OCI-M1 (cell line): ENCODE results near the gene ID3.

Source experiments
- DNase-seq: peaks from one replicate; lab custom pipeline; 2025; lab: John Stamatoyannopoulos, UW

The ID3 gene

GRCh38 chr1:23565776-23566175 lies 6.5 kb upstream of the ID3 start:
- no peak for DNase-seq

- no peak for DNase-seq
These were observed 5.3 kb upstream of the ID3 start for GRCh38 chr1:23564529-23565122.

- DNase-seq: no peak
These were observed 4.6 kb upstream of the ID3 start for GRCh38 chr1:23563755-23564374.

- DNase-seq: no peak
These were observed 3.7 kb upstream of the ID3 start for GRCh38 chr1:23563003-23563402.

- DNase-seq: peak; percentile 97
These were observed 3.0 kb upstream of the ID3 start for GRCh38 chr1:23562137-23562876.

GRCh38 chr1:23561813-23562100 lies 2.5 kb upstream of the ID3 start:
- DNase-seq: no peak

- DNase-seq: peak; percentile 51
These were observed 1.9 kb upstream of the ID3 start for GRCh38 chr1:23561076-23561812.

GRCh38 chr1:23559985-23560741 lies 862 bp upstream of the ID3 start:
- peak; percentile 80 for DNase-seq

GRCh38 chr1:23558872-23559135 lies 497 bp downstream of the ID3 start:
- DNase-seq: no peak

- DNase-seq: peak; percentile 92
These were observed 995 bp downstream of the ID3 start for GRCh38 chr1:23558140-23558871.

- DNase-seq: no peak
These were observed 1.7 kb downstream of the ID3 start for GRCh38 chr1:23557471-23558124.

GRCh38 chr1:23556635-23557470 lies 2.4 kb downstream of the ID3 start:
- DNase-seq: peak; percentile 45

- DNase-seq: no peak
These were observed 3.2 kb downstream of the ID3 start for GRCh38 chr1:23555986-23556634.

- DNase-seq: peak; percentile 56
These were observed 3.9 kb downstream of the ID3 start for GRCh38 chr1:23555270-23555985.

- peak; percentile 92 for DNase-seq
These were observed 4.6 kb downstream of the ID3 start for GRCh38 chr1:23554481-23555269.

GRCh38 chr1:23554127-23554480 lies 5.2 kb downstream of the ID3 start:
- no peak for DNase-seq

- no peak for DNase-seq
These were observed 5.8 kb downstream of the ID3 start for GRCh38 chr1:23553231-23554126.
